Measurements from ENCODE around the gene ZCCHC14. TPM values are rescaled to one million over a fixed set of nuclear protein-coding genes. Genes with fewer than 3 reads are reported as not detected.
A peak's percentile ranks its signal among the peaks of the same experiment; 100 is the strongest.

The ZCCHC14 gene
- total RNA-seq, 1 experiment from 2014 or later, result 27.7 TPM

GRCh38 chr16:87404764-87405625 is 87.8 kb downstream of the ZCCHC14 start:
- no peak for TF ChIP-seq CTCF (conservative IDR thresholded peaks at IDR 0.05)
- H3K4ac ChIP-seq (ENCODE audit: low read depth, low read length), result no peak overlapping the region
- Mint-ChIP-seq H3K27ac (peak overlapping the region in 1 of 3 experiments; percentile 32; a peak in 1 of 7 replicates), H3K27me3 (ENCODE audit: low read depth) (no peaks in the 10 kb centered on the region), H3K4me1 (no peaks in the 10 kb centered on the region), H3K4me3 (no peak overlapping the region), H3K9me3 (no peaks in the 10 kb centered on the region), H3K36me3 (ENCODE audit: insufficient read depth in 1 of 3, low read depth in 3 of 3) (peaks cover 16 to 74% (median 57%) of the 10 kb centered on the region in 3 experiments)
- no peak overlapping the region for H3K56ac ChIP-seq (ENCODE audit: insufficient read length, low read depth, low read length)
- no peak overlapping the region for H4K5ac ChIP-seq (ENCODE audit: insufficient read length, low read depth, low read length)
- H3K27ac ChIP-seq (ENCODE audit: insufficient read length, low read depth, low read length), result no peak overlapping the region
- H2AFZ ChIP-seq (ENCODE audit: low read length), result no peak overlapping the region
- H3K18ac ChIP-seq (ENCODE audit: insufficient read length, low read depth, low read length), result no peak overlapping the region
- H2AK5ac ChIP-seq (ENCODE audit: insufficient read length, low read length), result no peak overlapping the region
- no peak overlapping the region for H2BK12ac ChIP-seq (ENCODE audit: insufficient read length, low read depth, low read length)
- H3K14ac ChIP-seq (ENCODE audit: insufficient read depth, low read length), result no peak overlapping the region
- H3K27me3 ChIP-seq (ENCODE audit: insufficient read depth, low read length), result no peaks in the 10 kb centered on the region
- no peaks in the 10 kb centered on the region for H4K20me1 ChIP-seq (ENCODE audit: control insufficient read depth, insufficient read depth, insufficient read length)
- no peak for DNase-seq
- H2BK15ac ChIP-seq (ENCODE audit: low read depth, low read length), result no peak overlapping the region
- no peak overlapping the region for H3K4me2 ChIP-seq (ENCODE audit: insufficient read depth, insufficient read length, low read length)
- WGBS (ENCODE audit: extremely low coverage, insufficient read length, low lambda C conversion rate), result no CpG with 5 or more reads among the region's 19 CpGs
- H2BK20ac ChIP-seq (ENCODE audit: low read depth, low read length, poor library complexity, severe bottlenecking), result no peak overlapping the region
- H3K79me1 ChIP-seq (ENCODE audit: insufficient read depth, low read depth, low read length, poor library complexity, severe bottlenecking), result no peaks in the 10 kb centered on the region
- no peaks in the 10 kb centered on the region for H3K4me1 ChIP-seq (ENCODE audit: insufficient read depth, low read length)
- no peak overlapping the region for H4K91ac ChIP-seq (ENCODE audit: insufficient read length, low read depth, low read length)
- H3T11ph ChIP-seq (ENCODE audit: low read length), result no peak overlapping the region
- H2BK120ac ChIP-seq (ENCODE audit: low read depth, low read length, poor library complexity, severe bottlenecking), result no peak overlapping the region
- H4K8ac ChIP-seq (replicated peaks; ENCODE audit: insufficient read length, low read depth, low read length), result no peak overlapping the region
- no peak overlapping the region for H2BK5ac ChIP-seq (ENCODE audit: insufficient read length, low read length)
- H3K79me2 ChIP-seq (ENCODE audit: insufficient read depth, low read length), result no peaks in the 10 kb centered on the region
- no peaks in the 10 kb centered on the region for H3K9me3 ChIP-seq (ENCODE audit: control insufficient read depth, low read depth, low read length)
- H3K9ac ChIP-seq (ENCODE audit: extremely low read depth, insufficient read length, low read length), result no peak overlapping the region
- no peak overlapping the region for H3K23ac ChIP-seq (ENCODE audit: insufficient read length, low read depth, low read length)
- no peaks in the 10 kb centered on the region for H3K23me2 ChIP-seq (ENCODE audit: insufficient read length, low read depth, low read length, poor library complexity, severe bottlenecking)
